Urinary bladder (tissue), 4 donors: ENCODE data around the gene KRT82. TPM values are rescaled to one million over a fixed set of nuclear protein-coding genes. Genes with fewer than 3 reads are reported as not detected.
A peak's percentile ranks its signal among the peaks of the same experiment; 100 is the strongest.

Experiments used
- DNase-seq: peaks from one replicate; pipeline ENCODE4 v3.0.0-alpha.2; 2015; ENCODE audit errors: extremely low spot score
- H3K27ac ChIP-seq: one replicate; pipeline ENCODE4 v1.5.1; 2013; ENCODE audit warnings: low read depth, mild to moderate bottlenecking, moderate library complexity
- H3K36me3 ChIP-seq: one replicate; pipeline ENCODE4 v1.6.1; 2013; ENCODE audit warnings: mild to moderate bottlenecking, moderate library complexity; ENCODE audit not compliant: insufficient read depth
- H3K4me1 ChIP-seq: one replicate; pipeline ENCODE4 v1.6.1; 2013; ENCODE audit warnings: mild to moderate bottlenecking, moderate library complexity; ENCODE audit not compliant: insufficient read depth
- H3K4me3 ChIP-seq: one replicate; pipeline ENCODE4 v1.5.1; 2013; ENCODE audit warnings: low read depth, low read length
- WGBS: extraction: QIAGEN DNeasy Blood & Tissue Kit; methylation state at CpG from one replicate; pipeline ENCODE4 v1.1.7; 2013; 5-methylcytosine and 5-hydroxymethylcytosine counted together
- polyA plus RNA-seq: library from polyadenylated mRNA; stranded (reverse); fragments of 200-250 nt; gene quantifications from one replicate; pipeline ENCODE4 v1.2.3, GENCODE V29; 2013
- total RNA-seq: library from RNA; depleted of rRNA; stranded (reverse); fragments of >200 nt; gene quantifications from one replicate; pipeline ENCODE4 v1.2.3, GENCODE V29; 2014
- donor health status: healthy with polysubstance abuse.
- donor health status: healthy.

KRT82 gene
- total and polyA plus RNA-seq, 2 donors, result 0.06 TPM; not detected in 1

DNA sequence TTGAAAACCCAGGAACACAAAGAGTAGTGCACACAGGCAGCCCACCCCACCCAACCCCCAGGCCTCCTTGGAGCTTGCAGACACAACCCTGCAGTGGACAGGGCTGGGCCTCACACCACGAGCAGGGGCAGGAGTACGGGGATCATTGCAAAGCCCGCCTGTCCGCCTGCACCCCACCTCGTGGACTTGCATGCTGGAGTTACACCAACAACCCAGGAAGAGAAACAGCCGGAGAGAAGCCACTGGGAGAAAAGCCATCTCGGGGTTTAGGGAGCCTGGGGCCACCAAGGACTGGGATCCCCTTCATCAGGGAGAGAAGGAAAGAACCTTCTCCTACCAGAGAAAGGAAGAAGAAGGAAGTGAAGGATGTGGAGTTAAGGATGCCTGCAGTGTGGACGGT lies 28.9 kb downstream of the KRT82 start:
- no peak for DNase-seq
- H3K27ac ChIP-seq, result no peak overlapping the region
- no peak overlapping the region for H3K4me3 ChIP-seq
- H3K36me3 ChIP-seq, result no peaks in the 10 kb centered on the region
- no peaks in the 10 kb centered on the region for H3K4me1 ChIP-seq
- WGBS, result 90% methylated on average over 8 of the region's 8 CpGs

DNA sequence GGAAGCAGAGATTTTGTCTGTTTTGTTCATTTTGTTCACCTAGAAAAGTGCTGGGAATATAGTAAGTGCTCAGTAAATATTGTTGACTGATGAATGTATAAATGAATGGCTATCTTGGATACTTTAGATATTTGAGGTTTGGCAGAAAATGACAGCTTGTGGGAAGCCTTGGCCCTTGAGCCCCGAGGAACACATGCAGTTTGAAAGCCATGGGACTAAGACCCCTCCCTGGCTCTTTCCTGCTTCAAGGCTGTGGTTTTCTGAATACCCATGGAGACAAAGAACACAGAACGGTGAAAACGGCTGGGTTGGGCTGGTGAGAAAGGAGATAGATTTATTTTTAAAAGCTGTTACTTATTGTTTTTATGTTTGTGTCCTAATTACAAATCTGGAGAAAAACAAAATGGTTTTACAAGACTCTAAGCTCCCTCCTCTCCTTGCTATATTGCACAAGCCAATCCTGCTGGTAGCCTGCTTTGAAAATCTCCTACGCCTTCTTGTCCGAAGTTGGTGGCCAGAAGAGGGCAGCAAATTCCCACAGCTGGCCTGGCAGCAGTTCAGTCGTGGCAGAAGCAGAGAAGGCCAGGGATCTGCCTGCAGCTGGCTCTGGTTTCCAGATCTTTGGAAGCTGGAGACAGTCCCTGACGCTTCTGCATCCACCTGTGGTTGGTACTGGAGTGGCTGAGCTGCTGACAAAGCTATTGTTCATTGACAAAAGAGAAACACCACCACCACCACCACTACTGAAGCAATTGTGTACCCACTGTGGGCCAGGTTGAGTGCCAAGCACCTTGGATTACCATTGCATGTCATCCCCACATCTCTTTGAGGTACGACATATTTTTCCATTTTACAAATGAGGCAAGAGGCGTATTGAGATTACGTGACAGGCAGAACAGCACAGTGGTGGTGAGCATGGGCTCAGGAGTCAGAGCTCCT lies 33.6 kb downstream of the KRT82 start:
- H3K4me1 ChIP-seq, result no peaks in the 10 kb centered on the region
- WGBS, result 37% methylated on average over 10 of the region's 10 CpGs
- no peak overlapping the region for H3K4me3 ChIP-seq
- peak; percentile 57 for DNase-seq
- no peaks in the 10 kb centered on the region for H3K36me3 ChIP-seq
- peak overlapping the region; percentile 54 for H3K27ac ChIP-seq

DNA sequence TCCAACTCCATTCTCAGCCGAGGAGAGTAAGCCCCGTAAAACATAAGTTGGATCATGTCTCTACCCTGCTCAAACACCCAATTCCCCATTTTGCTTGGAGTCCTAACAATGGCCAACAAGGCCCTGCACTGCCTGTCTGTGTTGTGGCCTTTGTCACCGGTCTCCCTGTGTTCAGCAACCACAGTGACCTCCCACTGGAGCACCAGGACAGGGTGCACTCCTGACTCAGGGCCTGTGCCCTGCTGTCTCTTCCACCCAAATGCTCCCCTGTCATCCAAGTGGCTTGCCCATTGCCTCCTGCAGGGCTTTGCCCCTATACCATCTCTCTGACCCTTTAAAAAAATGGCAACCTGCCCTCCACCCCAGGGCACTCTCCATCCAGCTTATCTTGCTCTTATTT lies 34.4 kb downstream of the KRT82 start:
- no peak for DNase-seq
- Histone ChIP-seq H3K4me3 (no peak overlapping the region), H3K4me1 (no peaks in the 10 kb centered on the region), H3K36me3 (no peaks in the 10 kb centered on the region), H3K27ac (peak overlapping the region; percentile 56)
- WGBS, result 60% methylated on average over 3 of the region's 3 CpGs

DNA sequence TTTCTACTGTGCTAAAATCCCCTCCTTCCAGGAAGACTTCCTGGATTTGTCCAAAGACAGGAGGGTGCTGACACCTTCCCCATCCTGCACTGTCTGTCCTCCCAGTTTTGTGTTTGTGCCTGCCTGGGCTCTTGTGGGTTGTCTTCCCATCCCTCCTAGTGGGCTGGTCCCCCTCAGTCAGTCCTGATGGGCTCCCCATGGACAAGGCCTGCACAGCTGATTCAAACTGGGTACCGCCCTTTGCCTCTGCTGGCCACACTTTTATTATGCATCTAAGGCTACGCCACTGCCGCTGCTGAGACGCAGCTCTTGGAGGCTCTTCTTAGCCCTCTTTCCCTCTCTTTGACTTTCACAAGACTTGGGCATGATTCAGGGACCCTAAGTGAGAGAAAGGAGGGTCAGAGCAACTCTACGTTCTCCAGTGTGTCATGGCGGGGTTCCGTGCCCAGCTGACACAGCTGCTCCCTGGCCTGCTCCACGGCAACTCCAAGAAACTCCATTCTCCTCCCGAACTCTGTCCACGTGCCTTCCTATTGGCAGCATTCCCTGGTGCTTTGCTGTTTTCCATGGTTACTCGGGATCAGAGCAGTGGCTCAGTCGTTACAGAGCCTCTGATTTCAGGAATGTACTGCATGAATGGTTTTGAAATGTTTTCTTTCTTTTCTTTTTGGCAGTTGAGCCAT lies 35.1 kb downstream of the KRT82 start:
- H3K27ac ChIP-seq, result no peak overlapping the region
- WGBS, result 44% methylated on average over 12 of the region's 12 CpGs
- H3K4me1 ChIP-seq, result no peaks in the 10 kb centered on the region
- H3K36me3 ChIP-seq, result no peaks in the 10 kb centered on the region
- DNase-seq, result peak; percentile 32
- no peak overlapping the region for H3K4me3 ChIP-seq

DNA sequence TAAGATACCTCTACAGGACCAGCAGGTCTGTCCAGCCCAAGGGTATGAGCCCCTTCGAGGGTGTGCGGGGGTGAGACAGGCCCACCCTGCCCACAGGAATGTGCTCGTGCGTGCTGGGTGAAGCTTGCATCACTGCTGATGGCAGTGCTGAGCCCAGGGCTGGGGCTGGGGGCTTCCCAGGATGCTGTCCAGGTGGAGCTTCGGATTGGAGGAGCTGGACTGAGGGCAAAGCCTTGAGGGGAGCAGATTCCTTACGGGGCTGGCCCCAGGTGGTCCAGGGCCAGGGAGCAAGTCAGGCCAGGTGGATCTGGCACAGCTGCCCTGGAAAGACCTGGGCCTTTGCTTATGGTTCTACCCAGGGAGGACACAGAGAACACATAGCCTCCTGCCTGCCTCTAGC lies 36.3 kb downstream of the KRT82 start:
- Histone ChIP-seq H3K36me3 (no peaks in the 10 kb centered on the region), H3K4me1 (no peaks in the 10 kb centered on the region), H3K27ac (no peak overlapping the region), H3K4me3 (no peak overlapping the region)
- no peak for DNase-seq
- WGBS, result 81% methylated on average over 6 of the region's 6 CpGs

DNA sequence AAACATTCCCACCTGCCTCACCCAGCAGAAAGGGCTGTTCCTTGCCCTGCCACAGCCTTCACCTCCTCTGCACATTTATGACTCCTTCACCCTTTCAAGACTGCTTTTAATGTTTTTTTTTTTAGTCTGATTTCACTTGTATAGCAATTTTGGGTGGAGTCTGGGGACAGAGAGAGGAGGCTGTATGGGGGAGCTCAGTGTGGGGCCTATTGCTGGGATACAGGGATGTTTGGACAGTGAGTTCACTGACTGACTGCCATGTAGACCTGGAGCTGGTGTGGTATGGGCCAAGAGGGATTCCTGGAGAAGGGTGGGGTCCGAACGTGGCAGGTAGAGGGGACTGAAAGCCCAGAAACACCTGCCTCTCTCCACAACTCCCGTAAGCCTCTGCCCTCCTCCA lies 36.9 kb downstream of the KRT82 start:
- Histone ChIP-seq H3K36me3 (no peaks in the 10 kb centered on the region), H3K27ac (no peak overlapping the region), H3K4me3 (no peak overlapping the region), H3K4me1 (no peaks in the 10 kb centered on the region)
- DNase-seq, result no peak
- WGBS, result 77% methylated on average over 3 of the region's 3 CpGs

DNA sequence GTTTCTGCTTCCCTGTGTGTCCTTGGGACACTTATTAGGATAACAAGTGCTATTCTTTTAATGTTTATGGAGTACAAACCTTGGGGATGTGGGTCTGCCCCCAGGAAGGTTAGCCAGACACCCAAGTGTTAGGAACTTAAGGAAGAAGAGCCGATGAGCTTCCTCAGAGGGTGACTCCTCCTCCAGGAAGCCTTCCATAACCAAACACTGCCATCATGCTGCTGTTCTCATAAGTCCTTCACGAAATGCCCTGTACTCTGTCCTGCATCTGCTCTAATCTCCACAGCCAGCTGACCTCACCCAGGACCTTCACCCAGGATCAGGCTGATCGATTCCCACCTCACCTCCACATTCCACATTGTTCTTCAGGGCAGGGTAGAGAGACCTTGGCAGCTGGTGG lies 37.6 kb downstream of the KRT82 start:
- H3K4me1 ChIP-seq, result no peaks in the 10 kb centered on the region
- H3K4me3 ChIP-seq, result no peak overlapping the region
- no peak for DNase-seq
- no peaks in the 10 kb centered on the region for H3K36me3 ChIP-seq
- no peak overlapping the region for H3K27ac ChIP-seq
- 70% methylated on average over 3 of the region's 3 CpGs for WGBS

DNA sequence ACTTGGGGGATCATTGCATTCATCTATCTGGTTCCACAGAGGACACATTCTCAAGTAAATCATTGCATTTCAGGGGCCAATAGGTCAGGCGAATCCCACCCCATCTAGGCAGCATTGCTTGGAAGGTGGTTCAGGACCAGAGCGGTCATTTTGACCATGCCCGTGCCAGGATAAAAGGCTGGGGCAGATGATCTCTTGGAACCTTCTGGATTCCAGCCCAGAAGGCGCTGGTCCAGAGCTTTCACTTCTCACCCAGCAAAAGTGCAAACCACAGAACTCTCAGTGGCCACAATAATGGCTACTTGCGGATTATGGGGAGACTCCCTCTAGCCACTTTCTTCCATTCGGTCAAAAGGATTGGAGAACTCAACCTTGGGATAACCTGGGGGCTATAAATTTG lies 38.3 kb downstream of the KRT82 start:
- Histone ChIP-seq H3K27ac (no peak overlapping the region), H3K36me3 (no peaks in the 10 kb centered on the region), H3K4me1 (no peaks in the 10 kb centered on the region), H3K4me3 (no peak overlapping the region)
- 90% methylated on average over 6 of the region's 6 CpGs for WGBS
- no peak for DNase-seq

DNA sequence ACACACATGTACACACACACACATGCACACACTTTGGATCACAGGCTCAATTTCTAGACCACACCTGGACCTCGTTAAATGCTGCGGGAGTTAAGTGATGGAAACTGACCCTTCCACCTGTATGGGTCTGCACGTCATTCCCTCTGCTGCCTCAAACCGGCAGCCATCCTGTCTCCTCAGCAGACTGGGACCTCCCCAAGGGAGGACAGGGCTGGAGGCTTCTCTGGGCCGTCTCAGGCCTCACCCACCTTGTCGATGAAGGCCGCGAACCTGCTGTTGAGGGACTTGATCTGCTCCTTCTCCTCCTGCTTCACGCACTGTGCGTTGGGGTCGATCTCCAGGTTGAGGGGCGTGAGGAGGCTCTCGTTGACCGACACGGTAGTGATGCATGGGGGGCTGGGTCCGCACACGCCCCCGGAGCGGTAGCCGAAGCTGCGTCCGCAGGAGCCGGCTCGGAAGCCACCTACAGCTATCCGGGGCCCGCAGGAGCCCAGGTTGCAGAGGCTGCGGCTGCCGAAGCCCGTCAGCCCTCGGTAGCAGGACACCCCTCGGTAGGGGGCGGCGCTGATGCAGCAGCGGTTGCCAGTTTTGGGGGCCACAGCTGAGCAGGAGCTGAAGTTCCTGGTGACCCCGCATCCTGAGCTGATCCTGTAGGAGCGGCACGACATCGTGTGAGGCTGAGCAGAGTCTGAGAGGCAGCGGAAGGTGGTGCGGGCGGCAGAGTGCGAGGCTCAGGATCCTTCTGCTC lies 39.2 kb downstream of the KRT82 start, which contains the start of gene KRT85:
TSS of gene KRT85 (minus strand) at position 744 of the 748 bp plus-strand sequence. CDS start at position 668, 76 bp downstream.
- 86% methylated on average over 42 of the region's 42 CpGs for WGBS
- DNase-seq, result no peak

DNA sequence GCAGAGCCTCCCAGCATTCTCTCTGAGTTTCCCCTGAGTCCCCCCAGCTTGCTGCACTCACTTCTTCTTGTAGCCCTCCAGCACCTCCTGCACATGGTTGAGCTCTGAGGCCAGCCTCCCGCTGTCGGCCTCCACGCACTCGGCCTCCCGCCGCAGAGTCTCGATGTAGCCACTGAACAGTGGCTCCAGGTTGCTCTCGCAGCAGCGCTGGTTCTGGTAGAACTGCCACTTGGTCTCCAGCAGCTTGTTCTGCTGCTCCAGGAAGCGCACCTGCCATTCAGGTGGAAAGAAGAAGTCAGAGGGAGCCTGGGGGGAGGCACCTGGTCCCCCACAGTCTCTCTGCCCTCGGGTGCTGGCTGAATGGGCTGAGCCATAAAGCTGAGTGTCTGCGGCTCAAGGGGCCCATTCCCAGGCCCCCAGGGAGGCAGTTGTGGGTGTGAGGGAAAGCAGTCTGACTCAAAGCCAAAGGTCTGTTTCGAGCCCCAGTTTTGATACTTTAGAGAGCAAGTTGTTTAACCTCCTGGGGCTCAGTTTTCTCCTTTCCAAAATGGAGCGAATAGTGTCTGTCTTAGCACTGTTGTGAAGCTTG lies 41.1 kb downstream of the KRT82 start:
- Histone ChIP-seq H3K36me3 (no peaks in the 10 kb centered on the region), H3K4me3 (no peak overlapping the region), H3K4me1 (no peaks in the 10 kb centered on the region), H3K27ac (no peak overlapping the region)
- no peak for DNase-seq
- 87% methylated on average over 14 of the region's 14 CpGs for WGBS

More for the DNA sequence above, 39.2 kb downstream of the KRT82 start, which contains the start of gene KRT85:
- H3K4me3 ChIP-seq, result no peak within 1 kb of the TSS
- H3K27ac ChIP-seq, result no peak within 1 kb of the TSS
- no peaks in the 10 kb centered on the region for H3K36me3 ChIP-seq
- H3K4me1 ChIP-seq, result no peaks in the 10 kb centered on the region

DNA sequence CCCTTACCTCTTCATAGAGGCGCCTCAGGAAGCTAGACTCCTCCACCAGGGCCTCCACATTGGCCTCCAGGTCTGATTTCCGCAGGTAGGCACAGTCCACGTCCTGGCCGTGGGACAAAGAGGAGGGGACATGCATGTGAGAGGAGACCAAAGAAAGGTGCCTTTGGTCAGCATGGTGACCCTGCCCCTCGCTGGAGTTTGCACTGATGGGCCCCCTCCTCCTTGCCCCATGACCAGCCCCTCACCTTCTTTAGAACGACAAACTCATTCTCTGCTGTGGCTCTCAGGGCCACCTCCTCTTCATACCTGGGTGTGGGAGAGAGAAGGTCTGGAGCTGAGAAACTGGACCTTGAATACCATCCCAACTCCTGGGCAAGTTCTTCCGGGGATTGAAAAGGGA lies 42.1 kb downstream of the KRT82 start:
- no peak overlapping the region for H3K27ac ChIP-seq
- no peak overlapping the region for H3K4me3 ChIP-seq
- no peaks in the 10 kb centered on the region for H3K4me1 ChIP-seq
- WGBS, result 87% methylated on average over 7 of the region's 7 CpGs
- no peak for DNase-seq
- no peaks in the 10 kb centered on the region for H3K36me3 ChIP-seq

DNA sequence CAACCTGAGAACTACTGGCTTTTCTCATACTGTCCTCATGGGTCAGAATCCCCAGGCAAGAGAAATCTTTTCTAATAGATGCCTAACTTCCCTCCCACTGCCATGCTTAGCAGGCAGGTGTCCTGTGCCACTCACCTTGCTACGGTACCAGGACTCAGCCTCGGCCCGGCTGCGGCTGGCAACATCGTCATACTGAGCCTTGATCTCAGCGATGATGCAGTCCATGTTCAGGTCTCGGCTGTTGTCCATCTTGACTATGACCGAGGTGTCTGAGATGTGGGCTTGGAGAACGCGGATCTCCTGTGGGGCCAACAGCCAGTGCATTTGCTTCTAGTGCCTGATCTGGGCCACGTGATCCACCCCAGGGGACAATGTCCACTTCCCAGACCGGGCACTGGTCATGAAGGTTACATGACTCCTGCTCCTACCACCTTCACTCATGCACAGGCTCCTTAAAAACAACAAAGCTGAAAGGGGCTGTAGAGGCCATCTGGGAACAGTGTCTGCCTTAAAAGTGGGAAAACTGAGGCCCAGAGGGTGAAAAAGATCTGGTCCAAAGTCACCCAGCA lies 42.9 kb downstream of the KRT82 start:
- Histone ChIP-seq H3K27ac (no peak overlapping the region), H3K4me3 (no peak overlapping the region), H3K4me1 (no peaks in the 10 kb centered on the region), H3K36me3 (no peaks in the 10 kb centered on the region)
- no peak for DNase-seq
- 96% methylated on average over 12 of the region's 12 CpGs for WGBS
